Measurements from ENCODE around the gene LMNB1.
A peak's percentile ranks its signal among the peaks of the same experiment; 100 is the strongest.
"Not testable (repeated sequence)": the region's sequence is repeated elsewhere in the genome, so short reads cannot be mapped to it uniquely, and the experiment has no call there.

LMNB1 gene

GRCh38 chr5:126808521-126808988 is 31.6 kb downstream of the LMNB1 start:
- no peak overlapping the region for H3K27ac ChIP-seq
- no peak for TF ChIP-seq ZFX (IDR thresholded peaks at IDR 0.05)
- TF ChIP-seq, protein P1, sequence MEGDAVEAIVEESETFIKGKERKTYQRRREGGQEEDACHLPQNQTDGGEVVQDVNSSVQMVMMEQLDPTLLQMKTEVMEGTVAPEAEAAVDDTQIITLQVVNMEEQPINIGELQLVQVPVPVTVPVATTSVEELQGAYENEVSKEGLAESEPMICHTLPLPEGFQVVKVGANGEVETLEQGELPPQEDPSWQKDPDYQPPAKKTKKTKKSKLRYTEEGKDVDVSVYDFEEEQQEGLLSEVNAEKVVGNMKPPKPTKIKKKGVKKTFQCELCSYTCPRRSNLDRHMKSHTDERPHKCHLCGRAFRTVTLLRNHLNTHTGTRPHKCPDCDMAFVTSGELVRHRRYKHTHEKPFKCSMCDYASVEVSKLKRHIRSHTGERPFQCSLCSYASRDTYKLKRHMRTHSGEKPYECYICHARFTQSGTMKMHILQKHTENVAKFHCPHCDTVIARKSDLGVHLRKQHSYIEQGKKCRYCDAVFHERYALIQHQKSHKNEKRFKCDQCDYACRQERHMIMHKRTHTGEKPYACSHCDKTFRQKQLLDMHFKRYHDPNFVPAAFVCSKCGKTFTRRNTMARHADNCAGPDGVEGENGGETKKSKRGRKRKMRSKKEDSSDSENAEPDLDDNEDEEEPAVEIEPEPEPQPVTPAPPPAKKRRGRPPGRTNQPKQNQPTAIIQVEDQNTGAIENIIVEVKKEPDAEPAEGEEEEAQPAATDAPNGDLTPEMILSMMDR (conservative IDR thresholded peaks at IDR 0.05): peak; percentile 76

DNA sequence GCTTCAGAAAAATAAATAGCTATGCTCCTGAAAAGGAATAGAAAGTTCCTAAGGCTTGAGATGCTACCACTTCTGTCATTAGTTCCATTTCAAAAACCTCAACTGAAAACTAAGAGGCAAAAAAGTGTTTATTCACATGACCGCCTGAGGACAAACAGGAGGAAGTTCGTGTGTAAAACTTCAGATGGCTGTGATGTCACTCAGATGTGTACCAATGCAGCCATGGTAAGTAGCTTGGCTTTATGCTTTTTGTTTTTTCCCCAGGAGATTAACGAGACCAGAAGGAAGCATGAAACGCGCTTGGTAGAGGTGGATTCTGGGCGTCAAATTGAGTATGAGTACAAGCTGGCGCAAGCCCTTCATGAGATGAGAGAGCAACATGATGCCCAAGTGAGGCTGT is 33.0 kb downstream of the LMNB1 start:
- H3K27ac ChIP-seq: no peak overlapping the region
- TF ChIP-seq ZFX (IDR thresholded peaks at IDR 0.05): no peak
- TF ChIP-seq, protein P1 (conservative IDR thresholded peaks at IDR 0.05): no peak

DNA sequence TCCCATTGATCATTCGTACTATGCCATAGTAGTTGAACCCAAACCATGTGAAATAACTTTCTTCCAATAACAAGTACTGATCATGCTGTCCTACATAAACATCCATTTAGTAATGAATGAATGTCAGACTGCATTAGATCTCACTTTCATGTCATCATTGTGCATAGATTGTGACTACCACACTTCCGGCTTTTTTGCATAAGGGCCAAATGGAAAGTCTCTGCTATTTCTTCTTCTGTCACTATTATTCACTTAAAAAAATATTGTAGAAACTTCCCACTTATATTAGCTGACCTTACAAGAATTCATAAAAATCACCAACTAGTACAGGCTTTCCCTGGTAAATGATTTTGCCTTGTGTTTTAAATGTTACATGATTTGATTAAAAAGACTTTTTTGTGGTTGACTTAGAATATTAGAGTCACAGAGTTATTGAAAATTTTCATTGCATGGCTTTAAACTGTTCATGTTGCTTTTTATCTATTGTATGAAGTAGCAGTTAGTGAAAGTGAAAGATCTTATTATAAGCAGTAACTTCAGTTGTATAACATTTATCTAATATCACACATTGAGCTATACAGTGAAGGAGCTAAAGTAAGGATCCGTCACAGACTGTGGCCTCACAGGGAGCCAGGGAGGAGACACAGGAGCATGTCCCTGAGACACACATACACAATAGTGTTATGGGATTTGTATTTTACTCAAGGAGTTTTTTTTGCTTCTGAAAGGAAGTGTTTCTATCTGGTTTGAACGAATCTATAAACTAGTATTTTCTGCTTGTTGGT is 33.9 kb downstream of the LMNB1 start:
- H3K27ac ChIP-seq: no peak overlapping the region

DNA sequence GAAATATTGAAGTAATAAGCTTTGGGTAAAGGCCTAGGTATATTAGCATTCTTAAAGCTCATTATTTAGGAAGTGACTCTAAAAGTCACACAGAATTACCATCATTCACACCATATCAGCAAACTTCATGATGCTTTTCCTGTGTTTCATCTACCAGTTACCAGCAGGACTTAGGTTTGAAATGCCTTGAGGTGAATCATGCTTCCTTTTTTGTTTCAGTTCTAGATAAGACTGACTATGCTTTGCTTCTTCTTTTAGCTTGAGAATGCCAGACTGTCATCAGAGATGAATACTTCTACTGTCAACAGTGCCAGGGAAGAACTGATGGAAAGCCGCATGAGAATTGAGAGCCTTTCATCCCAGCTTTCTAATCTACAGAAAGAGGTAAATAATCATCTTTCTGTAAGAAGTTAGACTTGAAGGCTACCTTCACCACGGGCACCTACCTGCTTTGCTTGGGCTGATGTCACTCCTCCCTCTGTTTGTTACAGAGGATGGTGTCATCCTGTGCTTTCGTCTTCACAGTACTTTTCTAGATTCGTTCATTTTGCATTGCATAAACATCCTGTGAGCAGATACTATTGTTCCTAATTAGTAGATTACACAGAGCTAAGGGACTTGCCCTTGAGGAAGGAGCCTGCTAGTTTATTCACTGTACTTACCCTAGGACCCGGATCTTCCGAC is 34.7 kb downstream of the LMNB1 start:
- TF ChIP-seq ZFX (IDR thresholded peaks at IDR 0.05): no peak
- H3K27ac ChIP-seq: no peak overlapping the region

More for the DNA sequence above, 33.9 kb downstream of the LMNB1 start:
- TF ChIP-seq, protein P1 (conservative IDR thresholded peaks at IDR 0.05): no peak
- no peak for TF ChIP-seq ZFX (IDR thresholded peaks at IDR 0.05)

DNA sequence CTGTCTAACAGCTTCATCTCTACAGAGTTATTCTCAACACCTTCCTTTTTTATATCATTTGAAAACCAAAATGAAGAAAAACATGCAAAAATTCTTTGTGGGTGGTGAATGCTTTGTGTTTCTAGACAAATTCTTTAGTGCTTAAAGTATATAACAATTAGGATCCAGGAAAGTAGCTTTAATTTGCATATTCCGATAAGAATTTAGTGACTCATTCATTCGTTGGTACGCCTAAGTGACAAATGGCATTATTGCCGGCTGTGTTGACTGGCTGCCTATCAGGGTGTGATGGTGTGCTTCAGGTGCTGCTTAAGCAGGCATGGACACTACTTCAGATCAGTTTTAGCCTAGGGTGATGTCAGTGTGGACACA is 35.2 kb downstream of the LMNB1 start:
- no peak for TF ChIP-seq ZFX (IDR thresholded peaks at IDR 0.05)
- TF ChIP-seq, protein P1 (conservative IDR thresholded peaks at IDR 0.05): no peak
- H3K27ac ChIP-seq: no peak overlapping the region

- H3K27ac ChIP-seq: not testable (repeated sequence)
Measured at GRCh38 chr5:126813799-126814198, 36.9 kb downstream of the LMNB1 start.

DNA sequence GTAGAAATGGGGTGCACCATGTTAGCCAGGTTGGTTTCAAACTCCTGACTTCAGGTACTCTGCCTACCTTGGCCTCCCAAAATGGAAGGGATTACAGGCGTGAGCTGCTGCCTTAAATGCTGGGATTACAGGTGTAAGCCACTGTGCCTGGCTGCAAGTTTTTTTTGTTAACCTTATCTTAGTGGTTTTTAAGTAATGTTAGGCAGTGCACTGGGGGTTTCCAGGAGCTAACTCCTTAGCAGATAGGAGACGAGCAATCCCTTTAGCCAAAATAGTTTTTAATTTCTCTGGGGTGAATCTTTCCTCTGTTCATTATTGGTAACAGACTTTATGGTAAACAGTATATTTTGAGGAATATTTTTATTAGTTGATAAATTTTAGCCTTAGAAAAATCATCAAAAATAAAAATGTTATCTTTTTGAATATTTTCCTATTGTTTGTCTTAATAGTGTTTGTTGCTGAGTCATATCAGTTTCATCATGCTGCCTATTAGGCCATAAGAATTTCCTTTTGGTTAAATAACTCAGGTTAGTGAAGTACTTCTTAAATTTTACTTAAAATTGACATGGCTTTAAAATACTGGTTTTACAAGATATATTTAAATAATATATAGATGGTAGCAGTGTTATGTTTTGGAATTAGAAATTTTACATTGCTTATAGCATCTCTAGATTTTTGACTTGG is 37.9 kb downstream of the LMNB1 start:
- no peak overlapping the region for H3K27ac ChIP-seq
- no peak for TF ChIP-seq ZFX (IDR thresholded peaks at IDR 0.05)
- TF ChIP-seq, protein P1 (conservative IDR thresholded peaks at IDR 0.05): no peak

GRCh38 chr5:126816649-126817048 is 39.7 kb downstream of the LMNB1 start:
- no peak overlapping the region for H3K27ac ChIP-seq
- TF ChIP-seq, protein P1 (conservative IDR thresholded peaks at IDR 0.05): no peak
- no peak for TF ChIP-seq ZFX (IDR thresholded peaks at IDR 0.05)
